Epithelial cell of proximal tubule (primary cell): ENCODE data around the gene MAPK6. TPM values are rescaled to one million over a fixed set of nuclear protein-coding genes. Genes with fewer than 3 reads are reported as not detected.
A peak's percentile ranks its signal among the peaks of the same experiment; 100 is the strongest.

Source experiments
- DNase-seq: peaks from one replicate; pipeline ENCODE4 v3.0.0-alpha.2; 2011; ENCODE audit warnings: low read depth
- H3K4me3 ChIP-seq: 2 replicates; pipeline ENCODE4 v1.5.1; 2011; ENCODE audit warnings: low read depth, mild to moderate bottlenecking, low read length
- CTCF ChIP-seq: conservative IDR thresholded peaks from 2 replicates; pipeline ENCODE4 v1.5.1; 2012; ENCODE audit warnings: low read depth, mild to moderate bottlenecking, low read length
- total RNA-seq: library from RNA; depleted of rRNA; stranded (reverse); fragments of >200 nt; gene quantifications from 2 replicates; pipeline ENCODE4 v1.2.3, GENCODE V29; 2015

MAPK6 gene
- total RNA-seq, 1 donor from 2014 or later, result 32.6 TPM

GRCh38 chr15:52076889-52077781 lies 58.1 kb downstream of the MAPK6 start:
- peak; percentile 70 for DNase-seq
- no peak overlapping the region for H3K4me3 ChIP-seq
- peak; percentile 17 for TF ChIP-seq CTCF

GRCh38 chr15:52078197-52078875 lies 59.3 kb downstream of the MAPK6 start:
- DNase-seq, result no peak
- TF ChIP-seq CTCF, result no peak
- H3K4me3 ChIP-seq, result no peak overlapping the region

GRCh38 chr15:52078876-52079700 lies 60.1 kb downstream of the MAPK6 start:
- no peak for DNase-seq
- TF ChIP-seq CTCF, result peak; percentile 91

GRCh38 chr15:52080031-52080430 lies 61.0 kb downstream of the MAPK6 start:
- no peak for DNase-seq
- no peak for TF ChIP-seq CTCF
- H3K4me3 ChIP-seq, result no peak overlapping the region

More at GRCh38 chr15:52078876-52079700, 60.1 kb downstream of the MAPK6 start:
- H3K4me3 ChIP-seq, result no peak overlapping the region

- no peak overlapping the region for H3K4me3 ChIP-seq
- DNase-seq, result no peak
- no peak for TF ChIP-seq CTCF
Observed at GRCh38 chr15:52080706-52081392, 61.8 kb downstream of the MAPK6 start.
